ENCODE results near the gene AHDC1.

AHDC1 gene

DNA sequence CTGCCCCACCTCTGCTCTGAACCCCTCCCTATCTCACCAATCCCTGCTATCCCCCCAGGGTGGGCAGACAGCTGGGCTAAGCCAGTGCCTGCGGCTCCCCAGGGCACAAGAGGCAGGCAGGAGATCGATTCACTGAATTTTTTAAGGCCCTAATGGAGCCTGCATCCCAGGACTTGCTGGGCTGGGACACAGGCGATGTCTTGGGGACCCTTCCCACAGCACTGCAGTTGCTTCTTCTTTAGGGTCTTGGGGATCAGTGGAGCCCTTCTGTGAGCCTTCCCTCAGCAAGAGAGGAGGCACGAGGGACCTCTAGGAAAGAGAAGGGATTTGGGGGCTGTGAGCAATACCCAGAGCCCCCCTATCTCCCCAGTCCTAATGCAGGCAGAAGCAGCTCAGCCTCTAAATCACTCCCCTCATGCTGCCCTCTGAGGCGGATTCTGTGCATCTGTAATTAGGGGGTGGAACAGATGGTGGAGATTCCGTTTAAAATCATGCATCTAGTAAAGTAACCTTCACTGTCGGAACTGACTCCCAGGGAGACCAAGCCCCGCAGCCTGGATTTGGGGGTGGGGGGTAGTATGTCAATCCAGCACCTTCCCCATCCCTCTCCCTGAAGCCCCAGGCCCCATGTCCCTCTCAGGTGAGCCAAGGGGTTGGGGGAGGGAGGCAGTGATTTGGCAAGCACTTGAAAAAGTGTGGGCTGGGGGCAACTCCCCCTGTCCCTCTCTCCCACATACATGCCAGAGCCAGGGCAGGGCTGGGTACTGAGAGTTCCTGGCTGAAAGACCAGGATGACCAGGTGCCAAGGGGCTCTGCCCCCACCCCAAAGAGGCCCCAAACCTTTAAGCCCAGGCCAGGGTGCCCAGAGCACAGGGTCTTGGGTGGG lies 10.0 kb downstream of the AHDC1 start:
- H3K4me3 ChIP-seq, result no peak overlapping the region
- H4K20me1 ChIP-seq, result peaks cover 100% of the 10 kb centered on the region
- peak overlapping the region; percentile 72 for H3K9ac ChIP-seq
- no peaks in the 10 kb centered on the region for H3K27me3 ChIP-seq
- H3K4me2 ChIP-seq, result peak overlapping the region; percentile 100
- TF ChIP-seq Cebpa-rat (IDR thresholded peaks at IDR 0.05), result no peak
- H3K36me3 ChIP-seq, result peaks cover 47% of the 10 kb centered on the region
- H3K27ac ChIP-seq, result peak overlapping the region; percentile 84
- peaks cover 100% of the 10 kb centered on the region for H3K4me1 ChIP-seq
- no peaks in the 10 kb centered on the region for H3K9me3 ChIP-seq

DNA sequence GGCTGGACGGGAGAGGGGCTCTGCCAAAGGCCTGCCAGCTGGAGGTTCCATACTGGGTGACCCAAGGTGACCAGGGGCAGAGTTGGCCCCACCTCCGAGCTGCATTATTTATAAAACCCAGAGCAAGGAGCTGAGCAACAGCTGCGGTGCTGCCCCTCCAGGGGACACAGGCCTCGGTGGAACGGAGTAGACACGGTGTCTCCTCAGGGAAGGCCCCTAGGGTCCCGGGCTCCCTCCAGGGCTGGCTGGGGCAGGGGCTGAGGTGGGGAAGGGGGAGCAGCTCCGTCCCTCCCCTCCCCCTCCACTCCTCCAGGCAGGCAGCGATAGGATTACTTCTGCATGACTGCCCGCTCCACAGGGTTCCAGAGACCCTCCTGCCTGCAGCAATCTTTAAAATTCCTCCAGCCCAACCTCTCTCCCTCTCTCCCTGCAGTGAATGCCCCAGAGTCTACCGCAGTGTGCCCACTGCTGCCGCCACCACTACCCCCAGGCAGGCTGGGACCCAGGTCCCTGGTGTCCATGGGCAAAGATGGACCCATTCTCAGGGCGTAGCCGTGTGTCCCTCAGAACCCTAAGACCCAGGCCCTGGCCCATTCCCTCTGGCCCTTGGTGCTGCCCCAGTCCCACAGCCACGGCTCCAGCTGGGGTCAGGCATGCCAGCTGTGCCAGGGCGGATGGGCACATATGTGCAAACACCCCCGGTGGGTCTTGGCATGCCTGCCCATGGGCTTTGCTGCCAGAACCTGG lies 10.8 kb downstream of the AHDC1 start:
- Histone ChIP-seq H3K9ac (peak overlapping the region; percentile 72), H3K9me3 (no peaks in the 10 kb centered on the region), H3K4me2 (peak overlapping the region; percentile 100), H3K4me1 (peaks cover 99% of the 10 kb centered on the region), H4K20me1 (peaks cover 100% of the 10 kb centered on the region), H3K27me3 (no peaks in the 10 kb centered on the region), H3K4me3 (no peak overlapping the region), H3K36me3 (peaks cover 55% of the 10 kb centered on the region), H3K27ac (peak overlapping the region; percentile 84)
- TF ChIP-seq Cebpa-rat (IDR thresholded peaks at IDR 0.05), result no peak

DNA sequence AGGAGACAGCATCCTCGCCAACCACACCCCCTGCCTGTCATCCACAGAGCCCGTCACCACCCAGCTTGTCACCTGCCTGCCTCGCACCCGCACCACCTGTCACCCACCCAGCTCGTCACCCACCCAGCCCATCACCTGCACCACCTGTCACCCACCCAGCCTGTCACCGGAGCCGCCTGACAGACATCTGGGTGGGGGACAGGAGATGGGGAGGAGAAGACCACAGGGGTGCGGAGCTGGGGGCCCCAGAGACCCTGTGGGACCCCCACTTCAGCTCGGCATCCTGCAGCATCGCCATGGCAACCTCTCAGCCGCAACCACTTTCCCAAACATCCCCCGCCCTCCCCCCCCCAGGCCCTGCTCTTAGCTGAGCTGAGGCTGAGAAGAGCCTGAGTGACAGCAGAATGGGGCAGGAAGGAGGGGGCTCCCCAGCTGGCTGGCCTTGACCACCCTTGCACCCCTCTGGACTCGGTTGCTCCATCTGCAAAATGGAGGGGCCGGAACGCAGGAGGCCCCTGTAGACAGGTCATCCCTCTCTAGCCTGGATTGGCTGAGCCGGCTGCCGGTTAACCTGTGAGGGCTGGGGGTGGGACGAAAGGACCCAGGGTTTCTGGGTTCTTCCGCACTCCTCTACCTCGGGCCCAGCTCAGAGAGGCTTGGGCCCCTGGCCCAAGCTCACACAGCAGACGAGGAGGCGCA lies 11.6 kb downstream of the AHDC1 start:
- H3K27ac ChIP-seq, result peak overlapping the region; percentile 84
- H3K36me3 ChIP-seq, result peaks cover 62% of the 10 kb centered on the region
- H4K20me1 ChIP-seq, result peaks cover 100% of the 10 kb centered on the region
- H3K4me3 ChIP-seq, result no peak overlapping the region
- peaks cover 98% of the 10 kb centered on the region for H3K4me1 ChIP-seq
- no peak for TF ChIP-seq Cebpa-rat (IDR thresholded peaks at IDR 0.05)
- H3K4me2 ChIP-seq, result peak overlapping the region; percentile 100
- H3K27me3 ChIP-seq, result no peaks in the 10 kb centered on the region
- H3K9ac ChIP-seq, result peak overlapping the region; percentile 72
- no peaks in the 10 kb centered on the region for H3K9me3 ChIP-seq

DNA sequence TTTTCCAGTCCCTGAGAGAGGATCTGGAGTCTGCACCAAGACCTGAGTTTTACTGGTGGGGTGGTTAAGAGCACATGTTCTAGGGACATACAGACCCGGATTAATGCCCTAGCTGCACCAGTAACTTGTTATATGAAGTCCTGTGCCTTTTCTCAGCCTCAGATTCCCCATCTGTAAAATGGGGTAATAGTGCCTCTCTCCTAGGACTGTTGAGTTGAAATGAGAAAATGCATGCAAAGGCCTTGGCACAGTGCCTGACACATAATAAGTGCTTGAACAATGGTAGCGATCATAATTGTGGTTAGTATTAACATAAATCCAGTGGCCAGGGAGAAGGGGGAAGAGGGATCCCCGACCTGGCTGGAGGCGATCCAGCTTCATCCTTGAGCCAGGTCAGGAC lies 12.3 kb downstream of the AHDC1 start:
- Histone ChIP-seq H3K9me3 (no peaks in the 10 kb centered on the region), H3K9ac (peak overlapping the region; percentile 59), H3K4me3 (0 out of 2 replicates have a peak overlapping the region, but pooled peaks have one; percentile 18), H3K4me1 (peaks cover 98% of the 10 kb centered on the region), H3K4me2 (peak overlapping the region; percentile 92), H3K27ac (0 out of 2 replicates have a peak overlapping the region, but pooled peaks have one; percentile 62), H3K36me3 (peaks cover 66% of the 10 kb centered on the region), H3K27me3 (no peaks in the 10 kb centered on the region), H4K20me1 (peaks cover 100% of the 10 kb centered on the region)
- TF ChIP-seq Cebpa-rat (IDR thresholded peaks at IDR 0.05), result no peak

DNA sequence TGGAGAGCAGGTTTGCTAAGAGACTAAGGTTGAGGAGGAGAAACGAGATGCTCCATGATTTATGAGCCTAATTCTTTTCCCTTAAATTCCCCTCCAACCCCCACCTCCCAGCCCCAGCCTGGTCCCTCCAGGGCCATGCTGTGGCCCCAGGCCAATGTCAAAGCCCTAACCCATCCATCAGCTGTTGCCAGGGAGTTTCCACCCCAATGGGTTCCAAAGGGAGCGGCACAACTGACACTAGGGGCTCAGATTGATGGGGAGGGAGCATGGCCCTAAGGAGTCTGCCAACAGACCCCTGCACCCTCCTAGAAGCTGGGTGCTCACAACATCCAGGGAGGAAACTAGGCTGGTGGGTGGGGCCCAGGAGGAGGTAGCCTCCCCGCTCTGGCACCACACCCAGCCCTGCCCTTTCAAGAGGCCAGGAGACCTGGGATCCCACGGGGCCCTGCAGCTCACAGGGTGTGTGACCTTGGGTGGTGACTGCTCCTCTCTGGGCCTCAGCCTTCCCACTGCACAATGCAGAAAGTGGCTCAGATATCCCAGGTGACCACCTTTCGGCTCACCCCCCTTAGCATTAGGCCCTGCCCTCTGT lies 12.9 kb downstream of the AHDC1 start:
- Histone ChIP-seq H3K9ac (peak overlapping the region; percentile 59), H3K4me1 (peaks cover 98% of the 10 kb centered on the region), H3K36me3 (peaks cover 67% of the 10 kb centered on the region), H3K4me3 (peak overlapping the region; percentile 18; the same call in 1 of the 2 replicates), H3K27me3 (no peaks in the 10 kb centered on the region), H3K9me3 (no peaks in the 10 kb centered on the region), H4K20me1 (peaks cover 100% of the 10 kb centered on the region), H3K27ac (peak overlapping the region; percentile 62; the same call in 1 of the 2 replicates), H3K4me2 (peak overlapping the region; percentile 92)
- no peak for TF ChIP-seq Cebpa-rat (IDR thresholded peaks at IDR 0.05)

DNA sequence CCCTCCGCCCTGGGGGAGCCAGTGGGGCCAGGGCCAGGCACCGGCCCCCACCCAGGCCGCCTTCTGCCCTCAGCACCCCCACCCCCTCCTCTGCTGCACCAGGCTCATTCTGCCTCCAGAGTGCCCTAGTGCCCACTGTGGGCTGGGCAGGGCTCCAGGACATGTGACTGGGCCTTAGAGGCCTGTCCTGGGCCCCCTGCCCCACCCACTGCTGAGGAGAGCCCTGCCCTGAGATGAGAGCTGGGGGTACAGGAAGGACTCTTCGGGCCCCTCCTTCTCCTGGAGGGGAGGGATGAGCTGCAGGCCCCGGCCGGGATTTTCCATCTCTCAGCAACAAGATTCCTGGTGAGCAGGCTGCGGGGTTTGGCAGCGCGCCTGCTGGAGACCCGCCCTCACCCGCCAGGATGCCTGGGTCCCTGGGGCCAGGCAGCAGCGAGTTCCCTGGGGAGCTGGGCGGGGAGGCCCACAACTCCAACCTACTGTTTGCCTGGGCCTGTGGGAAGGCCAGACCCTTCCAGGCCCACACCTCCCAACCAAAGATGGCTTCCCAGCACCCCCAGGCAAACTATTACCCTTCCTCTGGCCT lies 14.0 kb downstream of the AHDC1 start:
- Histone ChIP-seq H4K20me1 (peaks cover 100% of the 10 kb centered on the region), H3K4me1 (peaks cover 92% of the 10 kb centered on the region), H3K27me3 (no peaks in the 10 kb centered on the region), H3K36me3 (peaks cover 69% of the 10 kb centered on the region), H3K4me3 (peak overlapping the region; percentile 47), H3K9ac (peak overlapping the region; percentile 59; the same call in 1 of the 2 replicates), H3K9me3 (no peaks in the 10 kb centered on the region), H3K4me2 (peak overlapping the region; percentile 92), H3K27ac (peak overlapping the region; percentile 62)
- TF ChIP-seq Cebpa-rat (IDR thresholded peaks at IDR 0.05), result no peak

DNA sequence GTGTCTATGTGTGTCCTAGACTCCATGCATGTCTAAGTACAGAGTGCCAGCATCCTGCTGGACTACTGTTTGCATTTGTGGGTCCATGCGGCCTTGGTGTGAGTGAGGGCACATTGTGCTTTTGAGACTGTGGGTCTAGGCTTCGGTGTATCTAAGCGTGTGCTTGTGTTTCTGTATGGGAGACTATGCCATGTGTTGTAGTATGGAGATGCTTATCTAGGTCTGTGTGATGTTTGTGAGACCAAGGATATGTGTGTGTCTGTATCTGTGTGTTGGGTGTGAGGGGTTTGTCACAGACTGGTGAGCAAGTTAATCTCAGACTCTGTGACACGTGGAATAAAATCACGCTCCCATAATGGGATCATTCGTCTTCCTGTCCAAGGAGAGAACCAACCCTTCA lies 14.5 kb downstream of the AHDC1 start:
- Histone ChIP-seq H3K9ac (0 out of 2 replicates have a peak overlapping the region, but pooled peaks have one; percentile 59), H3K9me3 (no peaks in the 10 kb centered on the region), H3K27me3 (no peaks in the 10 kb centered on the region), H3K4me2 (peak overlapping the region; percentile 92), H3K27ac (peak overlapping the region; percentile 62), H3K4me3 (no peak overlapping the region), H3K36me3 (peaks cover 74% of the 10 kb centered on the region), H3K4me1 (peaks cover 87% of the 10 kb centered on the region), H4K20me1 (peaks cover 100% of the 10 kb centered on the region)
- TF ChIP-seq Cebpa-rat (IDR thresholded peaks at IDR 0.05), result no peak

DNA sequence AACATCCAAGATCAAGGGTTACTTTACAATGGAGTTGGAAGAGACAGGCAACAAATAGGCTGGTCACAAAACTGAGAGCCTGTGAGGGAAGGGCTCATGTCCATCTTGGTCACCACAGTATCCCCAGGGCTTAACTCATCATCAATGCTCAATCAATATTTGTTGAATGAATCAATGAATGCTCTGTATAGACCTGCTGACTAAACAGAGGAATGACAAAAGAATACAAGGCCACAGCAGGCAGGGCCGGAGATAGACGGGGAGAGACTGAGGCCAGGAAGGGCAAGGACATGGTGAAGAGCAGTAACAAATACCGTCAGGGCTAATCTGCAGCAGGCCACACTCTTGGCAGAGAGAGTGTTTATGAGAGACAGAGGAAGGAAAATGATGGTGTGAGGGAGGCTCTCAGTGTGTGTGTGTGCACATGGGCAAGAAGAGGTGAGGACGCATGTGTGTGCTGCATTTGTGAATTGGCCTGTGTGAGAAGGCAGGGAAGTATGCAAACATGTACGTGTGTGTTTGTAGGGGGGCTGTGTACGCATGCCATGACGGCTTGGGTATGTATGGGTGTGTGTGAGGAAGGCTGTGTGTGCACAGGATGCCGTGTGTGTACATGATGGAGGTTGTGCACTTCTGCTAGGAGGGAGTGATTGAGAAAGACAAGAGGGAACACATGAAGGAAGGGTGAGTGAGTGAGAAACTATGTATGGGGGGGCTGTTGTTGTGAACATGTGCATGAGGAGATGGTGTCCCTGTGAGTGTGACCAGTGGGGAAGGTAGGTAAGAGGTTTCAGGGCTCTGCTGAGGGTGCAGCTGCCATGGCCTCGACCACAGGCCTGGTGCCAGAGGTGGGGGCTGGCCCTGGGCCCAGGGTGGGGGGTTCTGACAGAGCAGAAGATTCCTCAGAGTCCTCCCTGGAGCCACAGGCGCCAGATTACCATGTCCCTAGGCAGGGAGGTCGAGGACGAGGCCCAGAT lies 15.4 kb downstream of the AHDC1 start:
- Histone ChIP-seq H3K9me3 (no peaks in the 10 kb centered on the region), H3K9ac (0 out of 2 replicates have a peak overlapping the region, but pooled peaks have one; percentile 59), H3K27ac (peak overlapping the region; percentile 62; the same call in 1 of the 2 replicates), H4K20me1 (peaks cover 100% of the 10 kb centered on the region), H3K4me1 (peaks cover 78% of the 10 kb centered on the region), H3K4me2 (peak overlapping the region; percentile 92), H3K27me3 (no peaks in the 10 kb centered on the region), H3K36me3 (peaks cover 75% of the 10 kb centered on the region), H3K4me3 (no peak overlapping the region)
- no peak for TF ChIP-seq Cebpa-rat (IDR thresholded peaks at IDR 0.05)
